Prostate gland (tissue), 2 donors: ENCODE measurements around the gene DSG4.

Experiments
- POLR2AphosphoS5 ChIP-seq: sonication (generic); formaldehyde crosslinking; IDR thresholded peaks from one replicate; pipeline ENCODE4 v1.6.1; 2017; ENCODE audit warnings: antibody characterized with exemption
- TF ChIP-seq, protein P1 (sequence below), 4 experiments: fragments of 200-600 bp in 2 of 4; fragments of 450-650 bp in 2 of 4; sonication (generic) in 2 of 4; IDR thresholded peaks; 1 replicate in 3 of 4; 2 replicates in 1 of 4; pipeline ENCODE4 v1.5.1; 2016 to 2019; ENCODE audit warnings: antibody characterized with exemption in 4 of 4, mild to moderate bottlenecking in 2 of 4, moderate library complexity in 2 of 4

DNA sequence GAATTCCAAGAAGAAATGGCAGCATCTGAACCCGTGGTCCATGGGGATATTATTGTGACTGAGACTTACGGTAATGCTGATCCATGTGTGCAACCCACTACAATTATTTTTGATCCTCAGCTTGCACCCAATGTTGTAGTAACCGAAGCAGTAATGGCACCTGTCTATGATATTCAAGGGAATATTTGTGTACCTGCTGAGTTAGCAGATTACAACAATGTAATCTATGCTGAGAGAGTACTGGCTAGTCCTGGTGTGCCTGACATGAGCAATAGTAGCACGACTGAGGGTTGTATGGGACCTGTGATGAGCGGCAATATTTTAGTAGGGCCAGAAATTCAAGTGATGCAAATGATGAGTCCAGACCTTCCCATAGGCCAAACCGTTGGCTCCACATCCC is 36.6 kb downstream of the DSG4 start:
- no peak for TF ChIP-seq POLR2AphosphoS5
- TF ChIP-seq, protein P1, sequence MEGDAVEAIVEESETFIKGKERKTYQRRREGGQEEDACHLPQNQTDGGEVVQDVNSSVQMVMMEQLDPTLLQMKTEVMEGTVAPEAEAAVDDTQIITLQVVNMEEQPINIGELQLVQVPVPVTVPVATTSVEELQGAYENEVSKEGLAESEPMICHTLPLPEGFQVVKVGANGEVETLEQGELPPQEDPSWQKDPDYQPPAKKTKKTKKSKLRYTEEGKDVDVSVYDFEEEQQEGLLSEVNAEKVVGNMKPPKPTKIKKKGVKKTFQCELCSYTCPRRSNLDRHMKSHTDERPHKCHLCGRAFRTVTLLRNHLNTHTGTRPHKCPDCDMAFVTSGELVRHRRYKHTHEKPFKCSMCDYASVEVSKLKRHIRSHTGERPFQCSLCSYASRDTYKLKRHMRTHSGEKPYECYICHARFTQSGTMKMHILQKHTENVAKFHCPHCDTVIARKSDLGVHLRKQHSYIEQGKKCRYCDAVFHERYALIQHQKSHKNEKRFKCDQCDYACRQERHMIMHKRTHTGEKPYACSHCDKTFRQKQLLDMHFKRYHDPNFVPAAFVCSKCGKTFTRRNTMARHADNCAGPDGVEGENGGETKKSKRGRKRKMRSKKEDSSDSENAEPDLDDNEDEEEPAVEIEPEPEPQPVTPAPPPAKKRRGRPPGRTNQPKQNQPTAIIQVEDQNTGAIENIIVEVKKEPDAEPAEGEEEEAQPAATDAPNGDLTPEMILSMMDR (IDR thresholded peaks at IDR 0.05): no peak
